IgD-negative memory B cell (primary cell): ENCODE data around the gene NOP16. TPM values are rescaled to one million over a fixed set of nuclear protein-coding genes. Genes with fewer than 3 reads are reported as not detected.

Experiments used
- H3K27ac Mint-ChIP-seq, 3 donors: one replicate each; pipeline ENCODE4 v1.8.0; 2020 to 2022; ENCODE audit warnings: mild to moderate bottlenecking in 3 of 3, mixed read lengths in 3 of 3, moderate library complexity in 1 of 3
- H3K27me3 Mint-ChIP-seq: one replicate; pipeline ENCODE4 v1.8.0; 2021; ENCODE audit warnings: mixed read lengths
- H3K36me3 Mint-ChIP-seq: one replicate; pipeline ENCODE4 v1.8.0; 2020; ENCODE audit warnings: mild to moderate bottlenecking, mixed read lengths
- H3K4me1 Mint-ChIP-seq, 3 donors: one replicate each; pipeline ENCODE4 v1.8.0; 2020 to 2022; ENCODE audit warnings: mixed read lengths in 3 of 3, mild to moderate bottlenecking in 1 of 3
- H3K4me3 Mint-ChIP-seq, 4 donors: one replicate each; pipeline ENCODE4 v1.8.0; 2020 to 2022; ENCODE audit warnings: mild to moderate bottlenecking in 4 of 4, mixed read lengths in 4 of 4, moderate library complexity in 3 of 4
- H3K9me3 Mint-ChIP-seq, 3 donors: one replicate each; pipeline ENCODE4 v1.8.0; 2020 to 2021; ENCODE audit warnings: mixed read lengths in 3 of 3, mild to moderate bottlenecking in 1 of 3
- polyA plus RNA-seq: library from polyadenylated mRNA; unstranded; fragments of 300-500 nt; fragmentation: Illumina TruSeq; gene quantifications from one replicate; pipeline ENCODE4 v1.2.3, GENCODE V29; 2021

Gene NOP16
- polyA plus RNA-seq, 1 donor from 2014 or later: 38.1 TPM

GRCh38 chr5:176339304-176339703 lies 49.1 kb downstream of the NOP16 start:
- H3K27me3 Mint-ChIP-seq: no peaks in the 10 kb centered on the region
- peak overlapping the region in 1 of 3 donors; percentile 20 for H3K27ac Mint-ChIP-seq
- H3K4me3 Mint-ChIP-seq: no peak overlapping the region
- peaks cover 6% of the 10 kb centered on the region for H3K36me3 Mint-ChIP-seq
- H3K9me3 Mint-ChIP-seq: no peaks in the 10 kb centered on the region
- no peaks in the 10 kb centered on the region for H3K4me1 Mint-ChIP-seq

- Mint-ChIP-seq H3K4me1 (no peaks in the 10 kb centered on the region), H3K9me3 (peaks cover 0 to 7% (median 2%) of the 10 kb centered on the region in 3 donors), H3K4me3 (no peak overlapping the region), H3K27me3 (no peaks in the 10 kb centered on the region), H3K36me3 (peaks cover 8% of the 10 kb centered on the region), H3K27ac (peak overlapping the region in 1 of 3 donors; percentile 6)
Measured at GRCh38 chr5:176337913-176338312, 50.5 kb downstream of the NOP16 start.

- peaks cover 0 to 7% (median 2%) of the 10 kb centered on the region in 3 donors for H3K9me3 Mint-ChIP-seq
- no peak overlapping the region for H3K4me3 Mint-ChIP-seq
- H3K27ac Mint-ChIP-seq: no peak overlapping the region
- H3K4me1 Mint-ChIP-seq: no peaks in the 10 kb centered on the region
- peaks cover 5% of the 10 kb centered on the region for H3K36me3 Mint-ChIP-seq
- no peaks in the 10 kb centered on the region for H3K27me3 Mint-ChIP-seq
Measured at GRCh38 chr5:176334031-176334770, 54.2 kb downstream of the NOP16 start.

Other genes starting within 250 kb of the NOP16 start
- 13.7 TPM for gene SIMC1, start 150.2 kb downstream of the NOP16 start, polyA plus RNA-seq
- 45.2 TPM for gene KIAA1191, start 26.8 kb downstream of the NOP16 start, polyA plus RNA-seq
- 1.3 TPM for gene ARL10, start 23.1 kb downstream of the NOP16 start, polyA plus RNA-seq
- gene HIGD2A, start 153 bp upstream of the NOP16 start, polyA plus RNA-seq: 242 TPM
- 54.1 TPM for gene CLTB, start 27.9 kb upstream of the NOP16 start, polyA plus RNA-seq
- gene FAF2, start 59.8 kb upstream of the NOP16 start, polyA plus RNA-seq: 11.1 TPM
- 6.0 TPM for gene RNF44, start 148.8 kb upstream of the NOP16 start, polyA plus RNA-seq
- not detected for gene CDHR2, start 160.7 kb upstream of the NOP16 start, polyA plus RNA-seq
- 0.35 TPM for gene GPRIN1, start 221.6 kb upstream of the NOP16 start, polyA plus RNA-seq
- gene SNCB, start 241.9 kb upstream of the NOP16 start, polyA plus RNA-seq: not detected
- gene EIF4E1B, start 242.1 kb upstream of the NOP16 start, polyA plus RNA-seq: not detected